A549 (cell line): ENCODE results near the gene SPATA31E1.

Experiments
- FOSB ChIP-seq: fragments of 250-450 bp; sonication (Bioruptor Pico); IDR thresholded peaks from 2 replicates; pipeline ENCODE4 v1.5.0; 2020; ENCODE audit warnings: mild to moderate bottlenecking, moderate library complexity
- HDAC2 ChIP-seq: fragments of 200-600 bp; sonication (generic); IDR thresholded peaks from 2 replicates; pipeline ENCODE4 v1.6.1; 2016
- JUN ChIP-seq, 2 experiments: fragments of >200 bp; sonication (Bioruptor Twin); formaldehyde crosslinking; IDR thresholded peaks; 2 replicates in 1 of 2; 3 replicates in 1 of 2; pipeline ENCODE4 v1.6.1; 2016 to 2017
- MAFK ChIP-seq: fragments of 450-650 bp; IDR thresholded peaks from 2 replicates; pipeline ENCODE4 v1.6.1; 2014; ENCODE audit not compliant: partially characterized antibody
- TF ChIP-seq, protein P1 (sequence below): fragments of >200 bp; sonication (Bioruptor Twin); formaldehyde crosslinking; IDR thresholded peaks from 3 replicates; pipeline ENCODE4 v1.5.1; 2016

DNA sequence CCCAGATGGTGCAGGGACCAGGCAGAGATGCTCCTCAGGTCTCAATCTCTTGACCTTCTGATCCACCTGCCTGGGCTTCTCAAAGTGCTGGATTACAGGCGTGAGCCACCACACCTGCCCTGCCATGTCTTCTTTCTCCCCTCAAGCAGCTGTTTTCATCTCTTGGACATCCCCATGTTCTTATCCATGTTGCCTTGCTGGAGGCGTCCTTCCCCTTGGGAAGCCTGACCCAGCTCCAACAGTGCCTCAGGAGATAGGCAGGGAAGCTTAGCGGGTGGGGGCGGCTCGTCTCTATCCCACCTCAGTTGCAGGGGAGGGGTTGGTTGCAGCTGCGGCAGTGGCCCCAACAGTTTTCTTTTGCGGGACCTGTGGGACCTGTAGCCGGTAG lies 24.7 kb upstream of the SPATA31E1 start:
- TF ChIP-seq, protein P1, sequence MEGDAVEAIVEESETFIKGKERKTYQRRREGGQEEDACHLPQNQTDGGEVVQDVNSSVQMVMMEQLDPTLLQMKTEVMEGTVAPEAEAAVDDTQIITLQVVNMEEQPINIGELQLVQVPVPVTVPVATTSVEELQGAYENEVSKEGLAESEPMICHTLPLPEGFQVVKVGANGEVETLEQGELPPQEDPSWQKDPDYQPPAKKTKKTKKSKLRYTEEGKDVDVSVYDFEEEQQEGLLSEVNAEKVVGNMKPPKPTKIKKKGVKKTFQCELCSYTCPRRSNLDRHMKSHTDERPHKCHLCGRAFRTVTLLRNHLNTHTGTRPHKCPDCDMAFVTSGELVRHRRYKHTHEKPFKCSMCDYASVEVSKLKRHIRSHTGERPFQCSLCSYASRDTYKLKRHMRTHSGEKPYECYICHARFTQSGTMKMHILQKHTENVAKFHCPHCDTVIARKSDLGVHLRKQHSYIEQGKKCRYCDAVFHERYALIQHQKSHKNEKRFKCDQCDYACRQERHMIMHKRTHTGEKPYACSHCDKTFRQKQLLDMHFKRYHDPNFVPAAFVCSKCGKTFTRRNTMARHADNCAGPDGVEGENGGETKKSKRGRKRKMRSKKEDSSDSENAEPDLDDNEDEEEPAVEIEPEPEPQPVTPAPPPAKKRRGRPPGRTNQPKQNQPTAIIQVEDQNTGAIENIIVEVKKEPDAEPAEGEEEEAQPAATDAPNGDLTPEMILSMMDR: no peak
- TF ChIP-seq FOSB (CRISPR knock-in tag) (no peak), MAFK (no peak), HDAC2 (no peak), JUN (IDR thresholded peaks at IDR 0.05) (no peak)
